GM19025 (cell line): ENCODE results near the gene CYP2J2.
"Not testable (repeated sequence)": the region's sequence is repeated elsewhere in the genome, so short reads cannot be mapped to it uniquely, and the experiment has no call there.

Experiments
- ATAC-seq: cut with Tn5 transposase; IDR thresholded peaks from one replicate; pipeline ENCODE4 v1.9.1; 2021; ENCODE audit warnings: mild to moderate bottlenecking, low read depth, moderate library complexity; ENCODE audit not compliant: unreplicated experiment

The CYP2J2 gene

DNA sequence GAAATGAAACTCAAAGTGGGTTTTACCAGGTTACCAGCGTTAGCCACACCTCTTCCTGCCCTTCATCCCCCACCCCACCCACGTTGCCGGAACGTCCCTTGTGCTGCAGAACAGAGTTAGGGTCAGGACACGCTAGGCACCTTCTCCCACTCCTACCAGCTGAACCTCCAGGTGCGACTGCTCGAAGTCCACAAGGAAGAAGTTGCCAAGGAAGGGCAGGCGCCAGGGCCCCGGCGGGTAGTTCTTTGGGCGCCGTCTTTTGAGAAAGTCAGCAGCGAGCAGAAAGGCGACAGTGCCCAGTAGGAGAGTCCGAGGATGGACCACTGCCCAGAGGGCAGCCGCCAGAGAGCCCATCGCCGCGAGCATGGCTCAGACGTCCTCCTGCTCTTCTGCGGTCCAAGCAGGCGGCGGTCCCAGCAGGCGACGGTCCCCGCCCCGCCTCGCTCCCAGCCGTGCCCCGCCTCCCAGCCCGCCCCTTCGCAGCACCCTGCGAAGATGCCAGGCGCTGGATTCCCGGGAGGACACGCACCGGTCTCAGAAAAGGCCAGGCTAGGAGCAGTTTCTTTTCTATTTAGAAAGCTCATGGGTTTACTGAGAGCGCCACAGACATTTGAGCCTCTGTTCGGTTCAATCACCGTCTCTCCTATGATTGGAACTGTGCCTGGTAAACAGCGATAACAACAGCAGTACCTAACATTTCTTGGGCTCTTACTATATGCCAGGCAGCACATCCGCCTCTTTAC is at the start of gene CYP2J2:
CYP2J2 (minus strand) TSS at position 393 of the 743 bp plus-strand sequence; CDS start at position 366, 27 bp downstream.
- peak; percentile 81 for ATAC-seq

DNA sequence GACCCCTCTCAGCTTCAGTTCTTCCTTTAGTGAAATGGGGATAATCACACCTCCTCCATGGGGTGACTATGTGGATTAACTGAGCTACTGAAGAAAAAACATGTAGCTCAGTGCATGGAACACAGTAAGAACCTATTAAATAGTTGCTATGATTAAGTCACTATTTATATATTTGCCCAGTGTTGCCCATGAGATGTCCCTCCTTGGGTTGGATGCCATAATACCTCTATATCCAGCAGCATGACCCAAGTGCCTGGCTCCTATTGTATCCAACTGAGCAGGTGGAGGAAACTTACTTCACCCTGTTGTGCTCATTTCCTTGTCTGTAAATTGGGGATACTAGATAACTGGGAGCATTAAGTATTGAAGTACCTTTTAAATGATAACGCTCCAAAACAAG is 47.1 kb upstream of the CYP2J2 start:
- no peak for ATAC-seq

DNA sequence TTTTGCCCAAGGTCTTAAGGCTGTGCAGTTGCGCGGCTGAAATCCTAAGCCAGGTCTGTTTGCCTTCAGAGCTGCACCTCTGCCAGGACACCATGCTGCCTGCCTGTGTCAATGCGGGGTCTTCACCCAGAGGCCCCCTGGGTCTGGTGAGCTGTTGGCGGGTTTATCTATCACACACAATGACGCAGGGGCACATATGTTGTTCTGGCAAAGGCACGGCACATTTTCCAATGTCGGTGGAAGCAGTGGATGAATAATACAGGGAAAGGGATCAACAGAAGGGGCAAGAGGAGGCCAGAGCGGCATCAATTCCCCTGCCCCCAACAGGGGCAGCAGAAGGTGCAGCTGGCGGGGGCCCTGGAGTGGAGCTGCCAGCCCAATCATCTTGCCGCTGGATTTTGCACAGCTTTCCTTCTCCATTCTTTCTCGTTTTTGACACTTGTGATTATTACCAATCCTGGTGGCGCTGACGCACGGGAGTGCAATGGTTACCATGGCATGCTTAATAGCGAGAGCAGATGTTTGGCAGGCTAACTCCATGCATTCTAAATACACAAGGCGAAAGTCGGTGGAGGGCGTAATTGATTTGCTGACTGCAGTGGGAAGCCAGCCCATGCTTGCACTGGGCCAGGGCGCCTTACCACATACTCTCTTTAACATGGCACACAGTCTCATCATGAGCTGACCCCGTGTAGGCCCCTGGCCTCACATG is 45.8 kb upstream of the CYP2J2 start:
- ATAC-seq: no peak

- no peak for ATAC-seq
Observed at GRCh38 chr1:59971464-59971911, 44.9 kb upstream of the CYP2J2 start.

GRCh38 chr1:59969542-59970175 is 43.1 kb upstream of the CYP2J2 start:
- ATAC-seq: not testable (repeated sequence)

- ATAC-seq: not testable (repeated sequence)
Observed at GRCh38 chr1:59968746-59969145, 42.2 kb upstream of the CYP2J2 start.

GRCh38 chr1:59967780-59968179 is 41.2 kb upstream of the CYP2J2 start:
- no peak for ATAC-seq

DNA sequence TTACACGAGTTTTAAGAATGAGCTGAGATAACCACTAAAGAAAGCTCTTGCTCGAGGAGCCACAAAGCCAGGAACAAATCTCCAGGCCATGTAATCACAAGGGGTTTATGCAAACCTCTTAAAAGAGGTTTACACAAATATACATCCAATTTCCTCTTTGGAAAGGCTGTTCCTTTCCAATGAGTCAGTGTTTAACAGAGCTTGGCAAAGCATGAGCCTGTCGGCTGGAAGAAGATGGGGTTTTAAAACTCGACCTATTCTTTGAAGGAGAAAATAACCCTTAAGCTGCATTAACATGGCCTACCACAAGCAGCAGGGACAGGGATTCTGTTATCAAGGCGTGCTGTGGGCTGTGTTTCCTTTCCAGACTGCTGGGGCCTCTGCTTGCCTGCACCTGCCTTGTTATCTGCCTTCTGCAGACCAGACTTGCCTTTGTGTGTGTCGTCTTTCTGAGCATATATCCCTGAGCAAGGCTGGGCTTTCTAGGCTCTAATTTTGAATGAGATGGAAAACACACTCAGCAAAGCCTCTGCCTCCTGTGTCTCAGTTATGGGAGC is 40.6 kb upstream of the CYP2J2 start:
- ATAC-seq: no peak

- no peak for ATAC-seq
Observed at GRCh38 chr1:59952065-59952464, 25.5 kb upstream of the CYP2J2 start.

DNA sequence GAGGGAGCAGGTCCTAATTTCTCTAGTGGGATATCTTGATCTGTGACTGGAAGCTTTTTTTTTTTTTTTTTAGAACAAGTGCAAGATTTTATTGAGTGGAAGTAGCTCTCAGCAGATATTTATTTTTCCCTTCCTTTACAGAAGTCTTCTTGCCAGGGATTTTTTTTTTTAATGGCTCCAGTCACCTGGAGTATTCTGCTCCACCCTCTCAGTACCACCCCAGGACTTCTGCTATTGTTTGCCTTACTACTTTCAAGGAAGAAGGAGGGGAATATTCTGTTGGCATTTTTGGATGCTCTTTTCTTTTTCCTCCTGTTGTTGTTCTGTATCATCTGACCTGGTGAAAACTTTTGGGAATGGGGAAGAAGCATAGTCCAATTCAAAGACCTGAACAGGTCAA is 23.1 kb upstream of the CYP2J2 start:
- ATAC-seq: no peak

DNA sequence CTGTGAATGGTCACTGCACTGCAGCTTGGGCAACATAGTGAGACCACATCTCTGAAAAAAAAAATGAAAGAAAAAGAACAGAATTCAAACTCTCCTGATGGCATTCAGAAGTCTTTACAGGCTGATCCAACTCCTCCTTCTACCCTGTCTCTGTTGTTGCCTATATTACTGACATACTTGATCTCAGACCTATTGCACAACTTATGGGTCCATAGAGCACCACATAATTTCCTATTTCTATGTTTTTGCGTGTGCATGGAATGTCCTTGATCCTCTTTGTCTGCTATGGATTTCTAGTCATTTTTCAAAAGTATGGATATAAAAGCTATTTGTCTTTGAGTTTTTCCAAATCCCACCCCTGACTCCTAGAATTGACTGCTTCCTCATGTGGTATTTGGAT is 22.4 kb upstream of the CYP2J2 start:
- no peak for ATAC-seq

- ATAC-seq: peak; percentile 84
Observed at GRCh38 chr1:59947047-59947938, 20.7 kb upstream of the CYP2J2 start.

GRCh38 chr1:59945790-59946189 is 19.2 kb upstream of the CYP2J2 start:
- no peak for ATAC-seq

GRCh38 chr1:59939393-59939792 is 12.8 kb upstream of the CYP2J2 start:
- no peak for ATAC-seq

DNA sequence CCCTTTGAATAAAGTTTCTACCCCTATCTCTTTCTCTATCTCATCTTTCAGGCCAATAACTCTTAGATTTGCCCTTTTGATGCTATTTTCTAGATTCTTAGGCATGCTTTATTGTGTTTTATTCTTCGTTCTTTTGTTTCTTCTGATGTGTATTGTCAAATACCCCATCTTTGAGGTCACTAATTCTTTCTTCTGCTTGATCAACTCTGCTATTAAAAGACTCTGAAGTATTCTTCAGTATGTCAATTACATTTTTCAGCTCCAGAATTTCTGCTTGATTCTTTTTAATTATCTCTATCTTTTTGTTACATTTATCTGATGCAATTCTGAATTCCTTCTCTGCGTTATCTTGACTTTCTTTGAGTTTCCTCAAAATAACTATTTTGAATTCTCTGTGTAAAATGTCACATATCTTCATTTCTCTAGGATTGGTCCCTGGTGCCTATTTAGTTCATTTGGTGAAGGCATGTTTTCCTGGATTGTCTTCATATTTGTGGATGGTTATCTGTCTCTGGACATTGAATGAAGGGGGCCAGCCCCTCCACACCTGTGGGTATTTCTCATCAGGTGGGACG is 11.2 kb upstream of the CYP2J2 start:
- no peak for ATAC-seq

DNA sequence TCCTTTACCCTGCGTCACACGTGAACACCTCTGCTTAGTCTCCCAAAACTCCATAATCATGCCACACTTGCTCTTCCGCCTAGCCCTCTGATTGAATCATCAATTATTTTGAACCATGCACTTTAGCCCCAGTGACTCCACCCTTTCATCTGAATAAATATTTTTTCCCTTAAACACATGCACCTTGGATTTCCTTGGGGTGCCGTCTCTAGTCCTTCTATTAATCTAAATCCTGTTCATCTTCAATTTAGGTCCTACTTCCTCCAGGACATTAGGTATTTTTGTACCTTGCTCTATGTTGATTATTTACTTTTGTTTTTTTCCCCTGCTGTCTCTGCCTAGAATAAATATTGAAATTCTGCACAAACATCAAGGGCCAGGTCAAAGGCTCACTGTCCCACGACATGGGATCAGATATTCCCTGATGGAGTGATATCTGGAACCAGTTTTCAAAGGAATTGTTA is 9.8 kb upstream of the CYP2J2 start:
- no peak for ATAC-seq

- ATAC-seq: no peak
Observed at GRCh38 chr1:59928996-59929395, 2.4 kb upstream of the CYP2J2 start.

DNA sequence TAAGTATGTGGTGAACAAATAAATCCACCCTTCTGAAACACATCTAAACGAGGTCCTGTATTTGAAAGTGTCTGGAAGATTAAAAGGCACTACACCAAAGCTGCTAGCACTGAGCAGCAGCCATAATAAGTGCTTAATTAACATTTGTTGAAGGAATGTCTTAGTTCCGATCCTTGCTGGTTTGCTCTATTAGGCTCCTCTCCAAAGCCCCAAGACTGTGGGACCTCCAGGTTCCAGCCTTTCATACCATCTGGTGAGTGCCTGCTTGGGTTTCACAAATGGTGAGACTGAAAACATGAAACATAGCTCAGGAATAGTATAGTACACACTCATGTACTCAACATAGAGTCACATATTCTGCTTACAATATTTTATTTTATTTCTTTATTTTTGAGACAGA is 640 bp upstream of the CYP2J2 start:
- no peak for ATAC-seq

- no peak for ATAC-seq
Observed at GRCh38 chr1:59924653-59925052, 1.9 kb downstream of the CYP2J2 start.
